HepG2 (cell line): ENCODE results near the gene MEF2B. TPM values are rescaled to one million over a fixed set of nuclear protein-coding genes. Genes with fewer than 3 reads are reported as not detected.

Source experiments
- NFIB ChIP-seq: sonication (generic); formaldehyde crosslinking; IDR thresholded peaks from 2 replicates; pipeline ENCODE4 v1.9.0; 2021; ENCODE audit warnings: missing genetic modification reagents, mild to moderate bottlenecking, borderline replicate concordance
- RAD51 ChIP-seq: fragments of 450-650 bp; IDR thresholded peaks from 2 replicates; pipeline ENCODE4 v1.6.1; 2016; ENCODE audit warnings: borderline replicate concordance
- RNF2 ChIP-seq: fragments of 450-650 bp; conservative IDR thresholded peaks from 2 replicates; pipeline ENCODE4 v1.6.1; 2016; ENCODE audit warnings: low read depth
- RORA ChIP-seq: sonication (generic); formaldehyde crosslinking; IDR thresholded peaks from 2 replicates; pipeline ENCODE4 v1.5.0; 2020; ENCODE audit warnings: mild to moderate bottlenecking, missing genetic modification reagents, moderate library complexity
- ZBTB1 ChIP-seq: sonication (generic); formaldehyde crosslinking; IDR thresholded peaks from 2 replicates; pipeline ENCODE4 v1.4.0; 2020; ENCODE audit warnings: missing genetic modification reagents, borderline replicate concordance
- ZNF281 ChIP-seq: sonication (generic); formaldehyde crosslinking; IDR thresholded peaks from 2 replicates; pipeline ENCODE4 v1.4.0; 2020; ENCODE audit warnings: missing genetic modification reagents, borderline replicate concordance
- ZNF446 ChIP-seq: sonication (generic); formaldehyde crosslinking; IDR thresholded peaks from 2 replicates; pipeline ENCODE4 v1.5.0; 2020; ENCODE audit warnings: mild to moderate bottlenecking, missing genetic modification reagents
- polyA plus RNA-seq, 8 experiments: library from polyadenylated mRNA; depleted of rRNA in 3 of 8; stranded (reverse) in 7 of 8; unstranded in 1 of 8; fragments of >200 nt; fragmentation: Illumina TruSeq in 4 of 8; extraction: Trizol in 4 of 8; gene quantifications; 2 replicates each; pipeline versions ENCODE4 v1.2.1 to v1.2.3, GENCODE V29; 2011 to 2016; ENCODE audit warnings: low read depth in 4 of 8, missing spikeins in 1 of 8, mixed read lengths in 1 of 8; ENCODE audit not compliant: insufficient read depth in 1 of 8
- total RNA-seq, 5 experiments: library from RNA; depleted of rRNA; stranded (reverse); fragments of >200 nt; fragmentation: Illumina TruSeq; extraction: Trizol; gene quantifications; 2 replicates each; pipeline ENCODE4 v1.2.3, GENCODE V29; 2016; ENCODE audit warnings: low read depth in 1 of 5
- TF ChIP-seq, protein P1 (sequence below): sonication (generic); formaldehyde crosslinking; IDR thresholded peaks from 2 replicates; pipeline ENCODE4 v1.8.1; 2023; ENCODE audit warnings: mild to moderate bottlenecking, inconsistent platforms, moderate library complexity, missing genetic modification reagents, borderline replicate concordance
- TF ChIP-seq, protein P2 (sequence below): sonication (generic); IDR thresholded peaks from 2 replicates; pipeline ENCODE4 v1.6.1; 2016; ENCODE audit warnings: low read depth, borderline replicate concordance
- TF ChIP-seq, protein P3 (sequence below): sonication (generic); formaldehyde crosslinking; IDR thresholded peaks from 2 replicates; pipeline ENCODE4 v1.5.1; 2020; ENCODE audit warnings: missing genetic modification reagents, mild to moderate bottlenecking, borderline replicate concordance
- TF ChIP-seq, protein P4 (sequence below): sonication (generic); formaldehyde crosslinking; IDR thresholded peaks from 2 replicates; pipeline ENCODE4 v1.8.0; 2022; ENCODE audit warnings: mild to moderate bottlenecking, missing genetic modification reagents, moderate library complexity
- TF ChIP-seq, protein P5 (sequence below): sonication (generic); formaldehyde crosslinking; IDR thresholded peaks from 2 replicates; pipeline ENCODE4 v1.5.0; 2020; ENCODE audit warnings: missing genetic modification reagents
- TF ChIP-seq, protein P6 (sequence below), 2 experiments: sonication (generic) in 1 of 2; formaldehyde crosslinking in 1 of 2; IDR thresholded peaks; 2 replicates each; pipeline versions ENCODE4 v1.4.0 to v1.6.1; 2016 to 2020; ENCODE audit warnings: borderline replicate concordance in 1 of 2, low read depth in 1 of 2, mild to moderate bottlenecking in 1 of 2, missing genetic modification reagents in 1 of 2

MEF2B gene
- total and polyA plus RNA-seq, 2 of the 13 experiments (the other 11 are each of a cell fraction or from before 2014, with no cell fraction given) = 1.2 to 1.7 TPM

GRCh38 chr19:19203012-19203856 lies 33.2 kb upstream of the MEF2B start, which contains the start of gene NR2C2AP (continued):
- TF ChIP-seq, protein P1, sequence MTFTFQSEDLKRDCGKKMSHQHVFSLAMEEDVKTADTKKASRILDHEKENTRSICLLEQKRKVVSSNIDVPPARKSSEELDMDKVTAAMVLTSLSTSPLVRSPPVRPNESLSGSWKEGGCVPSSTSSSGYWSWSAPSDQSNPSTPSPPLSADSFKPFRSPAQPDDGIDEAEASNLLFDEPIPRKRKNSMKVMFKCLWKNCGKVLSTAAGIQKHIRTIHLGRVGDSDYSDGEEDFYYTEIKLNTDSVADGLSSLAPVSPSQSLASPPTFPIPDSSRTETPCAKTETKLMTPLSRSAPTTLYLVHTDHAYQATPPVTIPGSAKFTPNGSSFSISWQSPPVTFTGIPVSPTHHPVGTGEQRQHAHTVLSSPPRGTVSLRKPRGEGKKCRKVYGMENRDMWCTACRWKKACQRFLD (CRISPR knock-in tag) = no peak
- TF ChIP-seq ZNF446 (CRISPR knock-in tag) = no peak
- TF ChIP-seq, protein P2, sequence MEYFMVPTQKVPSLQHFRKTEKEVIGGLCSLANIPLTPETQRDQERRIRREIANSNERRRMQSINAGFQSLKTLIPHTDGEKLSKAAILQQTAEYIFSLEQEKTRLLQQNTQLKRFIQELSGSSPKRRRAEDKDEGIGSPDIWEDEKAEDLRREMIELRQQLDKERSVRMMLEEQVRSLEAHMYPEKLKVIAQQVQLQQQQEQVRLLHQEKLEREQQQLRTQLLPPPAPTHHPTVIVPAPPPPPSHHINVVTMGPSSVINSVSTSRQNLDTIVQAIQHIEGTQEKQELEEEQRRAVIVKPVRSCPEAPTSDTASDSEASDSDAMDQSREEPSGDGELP = no peak
- TF ChIP-seq, protein P3, sequence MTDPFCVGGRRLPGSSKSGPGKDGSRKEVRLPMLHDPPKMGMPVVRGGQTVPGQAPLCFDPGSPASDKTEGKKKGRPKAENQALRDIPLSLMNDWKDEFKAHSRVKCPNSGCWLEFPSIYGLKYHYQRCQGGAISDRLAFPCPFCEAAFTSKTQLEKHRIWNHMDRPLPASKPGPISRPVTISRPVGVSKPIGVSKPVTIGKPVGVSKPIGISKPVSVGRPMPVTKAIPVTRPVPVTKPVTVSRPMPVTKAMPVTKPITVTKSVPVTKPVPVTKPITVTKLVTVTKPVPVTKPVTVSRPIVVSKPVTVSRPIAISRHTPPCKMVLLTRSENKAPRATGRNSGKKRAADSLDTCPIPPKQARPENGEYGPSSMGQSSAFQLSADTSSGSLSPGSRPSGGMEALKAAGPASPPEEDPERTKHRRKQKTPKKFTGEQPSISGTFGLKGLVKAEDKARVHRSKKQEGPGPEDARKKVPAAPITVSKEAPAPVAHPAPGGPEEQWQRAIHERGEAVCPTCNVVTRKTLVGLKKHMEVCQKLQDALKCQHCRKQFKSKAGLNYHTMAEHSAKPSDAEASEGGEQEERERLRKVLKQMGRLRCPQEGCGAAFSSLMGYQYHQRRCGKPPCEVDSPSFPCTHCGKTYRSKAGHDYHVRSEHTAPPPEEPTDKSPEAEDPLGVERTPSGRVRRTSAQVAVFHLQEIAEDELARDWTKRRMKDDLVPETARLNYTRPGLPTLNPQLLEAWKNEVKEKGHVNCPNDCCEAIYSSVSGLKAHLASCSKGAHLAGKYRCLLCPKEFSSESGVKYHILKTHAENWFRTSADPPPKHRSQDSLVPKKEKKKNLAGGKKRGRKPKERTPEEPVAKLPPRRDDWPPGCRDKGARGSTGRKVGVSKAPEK (CRISPR knock-in tag) = no peak
- TF ChIP-seq, protein P4, sequence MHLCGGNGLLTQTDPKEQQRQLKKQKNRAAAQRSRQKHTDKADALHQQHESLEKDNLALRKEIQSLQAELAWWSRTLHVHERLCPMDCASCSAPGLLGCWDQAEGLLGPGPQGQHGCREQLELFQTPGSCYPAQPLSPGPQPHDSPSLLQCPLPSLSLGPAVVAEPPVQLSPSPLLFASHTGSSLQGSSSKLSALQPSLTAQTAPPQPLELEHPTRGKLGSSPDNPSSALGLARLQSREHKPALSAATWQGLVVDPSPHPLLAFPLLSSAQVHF (CRISPR knock-in tag) = no peak
- TF ChIP-seq, protein P5, sequence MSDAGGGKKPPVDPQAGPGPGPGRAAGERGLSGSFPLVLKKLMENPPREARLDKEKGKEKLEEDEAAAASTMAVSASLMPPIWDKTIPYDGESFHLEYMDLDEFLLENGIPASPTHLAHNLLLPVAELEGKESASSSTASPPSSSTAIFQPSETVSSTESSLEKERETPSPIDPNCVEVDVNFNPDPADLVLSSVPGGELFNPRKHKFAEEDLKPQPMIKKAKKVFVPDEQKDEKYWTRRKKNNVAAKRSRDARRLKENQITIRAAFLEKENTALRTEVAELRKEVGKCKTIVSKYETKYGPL (CRISPR knock-in tag) = no peak
- TF ChIP-seq RORA (CRISPR knock-in tag) = no peak
- TF ChIP-seq ZNF281 = no peak
- TF ChIP-seq RNF2 = no peak
- no peak for TF ChIP-seq ZBTB1
- TF ChIP-seq, protein P6, sequence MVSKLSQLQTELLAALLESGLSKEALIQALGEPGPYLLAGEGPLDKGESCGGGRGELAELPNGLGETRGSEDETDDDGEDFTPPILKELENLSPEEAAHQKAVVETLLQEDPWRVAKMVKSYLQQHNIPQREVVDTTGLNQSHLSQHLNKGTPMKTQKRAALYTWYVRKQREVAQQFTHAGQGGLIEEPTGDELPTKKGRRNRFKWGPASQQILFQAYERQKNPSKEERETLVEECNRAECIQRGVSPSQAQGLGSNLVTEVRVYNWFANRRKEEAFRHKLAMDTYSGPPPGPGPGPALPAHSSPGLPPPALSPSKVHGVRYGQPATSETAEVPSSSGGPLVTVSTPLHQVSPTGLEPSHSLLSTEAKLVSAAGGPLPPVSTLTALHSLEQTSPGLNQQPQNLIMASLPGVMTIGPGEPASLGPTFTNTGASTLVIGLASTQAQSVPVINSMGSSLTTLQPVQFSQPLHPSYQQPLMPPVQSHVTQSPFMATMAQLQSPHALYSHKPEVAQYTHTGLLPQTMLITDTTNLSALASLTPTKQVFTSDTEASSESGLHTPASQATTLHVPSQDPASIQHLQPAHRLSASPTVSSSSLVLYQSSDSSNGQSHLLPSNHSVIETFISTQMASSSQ (IDR thresholded peaks at IDR 0.05; ENCODE audit: low read depth) = no peak
- TF ChIP-seq, protein P6 (CRISPR knock-in tag; IDR thresholded peaks at IDR 0.05; ENCODE audit: borderline replicate concordance) = no peak
- TF ChIP-seq NFIB (CRISPR knock-in tag) = no peak
- no peak for TF ChIP-seq RAD51
